Body of pancreas (tissue), 4 donors: Measurements from ENCODE around the gene CCDC38. TPM values are rescaled to one million over a fixed set of nuclear protein-coding genes. Genes with fewer than 3 reads are reported as not detected.

Experiments
- ATAC-seq: fragments of 150-250 bp; one replicate; pipeline ENCODE4 v1.9.1; 2016
- DNase-seq, 4 donors: peaks; one replicate each; pipeline ENCODE4 v3.0.0-alpha.2; 2019
- H3K27ac ChIP-seq, 4 donors: fragments of 200-600 bp; sonication (generic); 1 replicate in 3 of 4; 2 replicates in 1 of 4; pipeline versions ENCODE4 v1.5.1 to v1.6.1; 2016 to 2019; ENCODE audit warnings: mild to moderate bottlenecking in 1 of 4, mixed read lengths in 1 of 4, moderate library complexity in 1 of 4
- H3K27me3 ChIP-seq, 2 donors: fragments of 200-600 bp; sonication (generic); one replicate each; pipeline ENCODE4 v1.6.0; 2016; ENCODE audit warnings: mild to moderate bottlenecking in 1 of 2
- H3K36me3 ChIP-seq, 2 donors: fragments of 200-600 bp; sonication (generic); replicated peaks in 1 of 2; 2 replicates each; pipeline ENCODE4 v1.5.1; 2016; ENCODE audit warnings: low read depth in 2 of 2; ENCODE audit not compliant: insufficient read depth in 1 of 2
- H3K4me1 ChIP-seq: fragments of 200-600 bp; sonication (generic); one replicate; pipeline ENCODE4 v1.6.0; 2016
- H3K4me3 ChIP-seq, 2 donors: fragments of 200-600 bp; sonication (generic); 1 replicate in 1 of 2; 2 replicates in 1 of 2; pipeline ENCODE4 v1.5.1; 2016 to 2019
- H3K9me3 ChIP-seq, 3 donors: fragments of 200-600 bp; sonication (generic); 1 replicate in 2 of 3; 2 replicates in 1 of 3; pipeline ENCODE4 v1.5.1; 2016
- CTCF ChIP-seq, 7 experiments: fragments of 450-650 bp in 4 of 7; fragments of 200-600 bp in 3 of 7; sonication (generic) in 3 of 7; IDR thresholded peaks; one replicate each; pipeline ENCODE4 v1.5.1; 2016 to 2019; ENCODE audit warnings: antibody characterized with exemption in 7 of 7
- POLR2A ChIP-seq, 3 donors: fragments of 450-650 bp; IDR thresholded peaks; one replicate each; pipeline ENCODE4 v1.6.1; 2016; ENCODE audit warnings: antibody characterized with exemption in 3 of 3, mild to moderate bottlenecking in 2 of 3
- WGBS, 2 donors: methylation state at CpG; one replicate each; pipeline ENCODE4 v1.1.5; 2017; 5-methylcytosine and 5-hydroxymethylcytosine counted together
- intact Hi-C: fragments of 100-400 bp; cut with DNase I; formaldehyde crosslinking; loops from one replicate; pipeline ENCODE4 v1.15.1; 2023
- total RNA-seq, 2 donors: library from RNA; depleted of rRNA; stranded (reverse); fragments of >200 nt; gene quantifications; one replicate each; pipeline ENCODE4 v1.1.0, GENCODE V29; 2016

The CCDC38 gene
- total RNA-seq, 2 donors from 2014 or later = not detected

DNA sequence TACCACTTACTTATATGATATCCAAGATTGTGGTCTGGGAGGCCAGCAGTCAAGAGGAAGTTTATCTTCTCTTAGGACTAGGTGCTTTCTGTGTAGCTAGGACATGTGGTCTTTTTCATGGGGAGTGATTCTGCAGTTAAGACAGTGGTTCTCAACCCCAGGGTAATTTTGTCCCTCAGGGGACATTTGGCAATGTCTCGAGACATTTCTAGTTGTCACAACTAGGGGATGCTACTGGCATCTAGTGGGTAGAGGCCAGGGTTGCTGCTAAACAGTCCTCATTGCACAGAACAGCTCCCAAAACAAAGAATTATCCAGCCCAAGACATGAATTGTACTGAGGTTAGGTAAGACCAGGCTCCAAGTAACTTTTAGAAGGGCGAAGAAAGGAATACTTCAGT, 20.7 kb upstream of the CCDC38 start:
- no peaks in the 10 kb centered on the region for H3K36me3 ChIP-seq
- H3K9me3 ChIP-seq = no peaks in the 10 kb centered on the region
- intact Hi-C loops = no loop called here
- TF ChIP-seq POLR2A (IDR thresholded peaks at IDR 0.05) (no peak), CTCF (IDR thresholded peaks at IDR 0.05) (no peak)
- no peaks in the 10 kb centered on the region for H3K27me3 ChIP-seq
- ATAC-seq (no peak), DNase-seq (no peak)
- H3K27ac ChIP-seq = no peak overlapping the region
- 77 to 81% methylated on average over 2 of the region's 2 CpGs for WGBS, 2 donors
- no peak overlapping the region for H3K4me3 ChIP-seq
- H3K4me1 ChIP-seq = no peaks in the 10 kb centered on the region

DNA sequence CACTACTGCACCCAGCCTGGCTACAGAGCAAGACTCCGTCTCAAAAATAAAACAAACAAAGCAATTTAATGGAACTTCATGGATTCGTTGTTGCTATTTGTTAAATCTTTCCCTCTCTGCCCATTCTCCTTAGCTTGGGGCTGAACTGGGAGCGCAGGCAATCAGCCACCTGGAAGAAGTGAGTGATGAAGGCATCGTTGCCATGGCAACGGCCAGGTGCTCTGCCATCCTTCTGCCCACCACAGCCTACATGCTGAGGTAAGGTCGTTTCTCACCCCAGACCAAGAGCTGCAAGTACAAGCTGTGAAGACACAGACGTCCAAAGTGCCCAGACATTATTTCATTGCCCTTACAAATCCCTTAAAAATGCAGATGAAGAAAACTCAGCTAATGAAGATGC, 19.8 kb upstream of the CCDC38 start:
- Histone ChIP-seq H3K27ac (no peak overlapping the region), H3K4me1 (no peaks in the 10 kb centered on the region), H3K4me3 (no peak overlapping the region), H3K27me3 (no peaks in the 10 kb centered on the region), H3K36me3 (no peaks in the 10 kb centered on the region), H3K9me3 (no peaks in the 10 kb centered on the region)
- DNase-seq = no peak
- TF ChIP-seq CTCF (IDR thresholded peaks at IDR 0.05) = no peak
- no peak for ATAC-seq
- WGBS, 2 donors = 49 to 58% methylated on average over 7 of the region's 7 CpGs
- intact Hi-C loops = no loop called here

GRCh38 chr12:95960241-95960640, 17.8 kb upstream of the CCDC38 start:
- H3K9me3 ChIP-seq = no peaks in the 10 kb centered on the region
- 33 to 41% methylated on average over 5 of the region's 5 CpGs for WGBS, 2 donors
- H3K4me1 ChIP-seq = no peaks in the 10 kb centered on the region
- H3K4me3 ChIP-seq = no peak overlapping the region
- TF ChIP-seq CTCF (IDR thresholded peaks at IDR 0.05) (no peak), POLR2A (IDR thresholded peaks at IDR 0.05) (no peak)
- no peak overlapping the region for H3K27ac ChIP-seq
- intact Hi-C loops = no loop called here
- H3K36me3 ChIP-seq = no peaks in the 10 kb centered on the region
- ATAC-seq = no peak
- no peak for DNase-seq
- no peaks in the 10 kb centered on the region for H3K27me3 ChIP-seq

DNA sequence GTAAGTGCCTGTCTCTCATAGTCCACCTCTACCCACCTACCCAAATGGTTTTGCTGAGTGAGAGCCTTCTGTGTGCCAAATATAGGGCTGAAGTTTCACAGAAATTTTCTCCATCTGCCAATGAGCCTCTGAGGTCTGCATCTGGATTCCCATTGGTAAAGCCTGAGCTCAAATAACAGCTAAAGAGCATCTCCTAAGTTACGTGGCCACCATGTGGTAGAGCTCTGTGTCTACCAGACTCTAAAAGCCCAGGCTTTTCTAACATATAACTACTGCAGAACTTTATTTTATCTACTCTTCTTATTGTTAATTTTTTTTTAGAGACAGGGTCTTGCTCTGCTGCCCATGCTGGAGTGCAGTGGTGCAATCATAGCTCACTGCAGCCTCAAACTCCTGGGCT, 16.7 kb upstream of the CCDC38 start:
- TF ChIP-seq CTCF (IDR thresholded peaks at IDR 0.05) = no peak
- TF ChIP-seq POLR2A (IDR thresholded peaks at IDR 0.05) = no peak
- WGBS, 2 donors = 16 to 57% methylated on average over 1 of the region's 1 CpG
- no peak overlapping the region for H3K4me3 ChIP-seq

DNA sequence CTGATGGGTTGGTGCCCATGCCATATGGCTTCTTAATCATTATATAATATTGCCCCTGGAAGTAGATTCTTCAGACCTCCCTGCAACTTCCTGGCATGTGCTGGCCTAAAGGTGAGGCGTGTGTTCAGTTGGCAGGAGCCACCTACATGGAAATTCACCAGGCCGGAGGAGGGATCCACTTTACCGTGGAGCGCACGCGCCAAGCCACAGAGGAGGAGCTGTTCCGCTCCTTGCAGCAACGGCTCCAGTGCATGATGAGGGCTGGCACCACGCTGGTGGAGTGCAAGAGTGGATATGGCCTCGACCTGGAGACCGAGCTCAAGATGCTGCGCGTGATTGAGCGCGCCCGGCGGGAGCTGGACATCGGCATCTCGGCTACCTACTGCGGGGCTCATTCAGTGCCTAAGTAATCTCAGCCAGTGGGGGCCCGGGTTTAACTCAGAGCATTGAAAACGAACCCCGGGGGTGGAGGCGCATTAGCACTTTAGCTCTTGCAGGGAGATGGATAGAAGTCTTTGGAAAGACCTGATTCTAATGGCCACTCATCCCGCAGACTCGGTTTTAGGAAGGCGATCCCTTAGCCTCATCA, 14.2 kb upstream of the CCDC38 start:
- WGBS, 2 donors = 73 to 80% methylated on average over 24 to 27 of the region's 27 CpGs
- no peak for DNase-seq
- no peaks in the 10 kb centered on the region for H3K4me1 ChIP-seq

More for the DNA sequence above, 16.7 kb upstream of the CCDC38 start:
- intact Hi-C loops = no loop called here
- DNase-seq (no peak), ATAC-seq (no peak)
- no peaks in the 10 kb centered on the region for H3K9me3 ChIP-seq
- H3K27ac ChIP-seq = no peak overlapping the region
- no peaks in the 10 kb centered on the region for H3K36me3 ChIP-seq
- no peaks in the 10 kb centered on the region for H3K4me1 ChIP-seq
- no peaks in the 10 kb centered on the region for H3K27me3 ChIP-seq

More for the DNA sequence above, 14.2 kb upstream of the CCDC38 start:
- H3K9me3 ChIP-seq = no peaks in the 10 kb centered on the region
- no peak for ATAC-seq
- H3K27ac ChIP-seq = no peak overlapping the region
- no peaks in the 10 kb centered on the region for H3K27me3 ChIP-seq
- H3K36me3 ChIP-seq = no peaks in the 10 kb centered on the region
- intact Hi-C loops = no loop called here
- TF ChIP-seq POLR2A (IDR thresholded peaks at IDR 0.05) (no peak), CTCF (IDR thresholded peaks at IDR 0.05) (no peak)
- H3K4me3 ChIP-seq = no peak overlapping the region
